Endometrial microvascular endothelial cells (primary cell): ENCODE data around the gene CEMIP. TPM values are rescaled to one million over a fixed set of nuclear protein-coding genes. Genes with fewer than 3 reads are reported as not detected.
"Not testable (repeated sequence)": the region's sequence is repeated elsewhere in the genome, so short reads cannot be mapped to it uniquely, and the experiment has no call there.

Experiments used
- in situ Hi-C: cut with HindIII; loops from 2 replicates; pipeline ENCODE4 v1.10.0; 2017; ENCODE audit warnings: low sequenced_read_pairs, low pct_unique_long_range_greater_than_20kb; ENCODE audit errors: inconsistent ontology term
- total RNA-seq: library from RNA; depleted of rRNA; stranded (reverse); fragments of >200 nt; gene quantifications from one replicate; pipeline ENCODE4 v1.2.3, GENCODE V29; 2015; ENCODE audit errors: inconsistent ontology term

The CEMIP gene
- total RNA-seq, 1 donor from 2014 or later: 1.4 TPM

- in situ Hi-C loops: no loop called here
Observed at GRCh38 chr15:80755885-80756284, 23.3 kb upstream of the CEMIP start.

DNA sequence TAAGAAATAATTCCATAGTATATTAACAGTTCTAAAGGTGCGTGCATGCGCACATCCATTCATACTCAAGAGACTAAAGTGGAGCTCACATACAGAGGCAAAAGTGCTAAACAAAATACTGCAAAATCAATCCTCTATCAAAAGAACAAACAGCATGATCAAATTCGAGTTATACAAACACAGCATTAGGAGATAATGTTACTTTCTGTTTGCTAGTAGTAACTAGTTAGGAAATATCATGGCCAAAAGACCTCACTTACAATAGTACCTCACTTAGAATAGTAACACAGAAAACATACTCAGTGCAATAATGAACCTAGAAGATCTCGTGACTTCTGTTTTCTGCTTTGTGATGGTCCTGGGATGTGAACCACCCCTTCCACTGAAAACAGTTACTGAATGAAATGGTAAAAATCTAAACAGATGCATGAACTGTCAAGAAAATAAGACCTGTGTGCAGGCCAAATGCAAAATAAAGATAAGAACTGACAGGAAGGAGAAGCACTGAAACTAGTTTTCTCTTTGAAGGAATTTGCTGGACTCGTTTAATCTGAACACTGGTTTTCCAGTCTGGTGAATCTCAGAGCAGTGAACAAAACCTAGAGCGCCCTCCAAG lies 20.9 kb upstream of the CEMIP start:
- in situ Hi-C loops: no loop called here

DNA sequence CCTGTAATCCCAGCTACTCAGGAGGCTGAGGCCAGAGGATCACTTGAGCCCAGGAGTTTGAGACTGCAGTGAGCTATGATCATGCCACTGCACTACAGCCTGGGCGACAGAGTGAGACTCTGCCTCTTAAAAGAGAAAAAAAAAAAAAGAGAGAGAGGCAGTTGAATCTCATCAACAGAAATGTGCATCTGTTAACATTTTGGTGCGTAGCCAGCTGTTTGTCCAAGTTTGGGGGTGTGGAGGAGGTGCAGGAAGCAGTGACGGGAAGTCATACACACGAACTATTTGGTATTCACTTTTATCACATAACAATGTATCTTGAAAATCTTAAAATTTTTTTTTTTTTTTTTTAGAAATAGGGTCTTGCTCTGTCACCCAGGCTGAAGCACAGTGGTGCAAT lies 18.2 kb upstream of the CEMIP start:
- in situ Hi-C loops: no loop called here

DNA sequence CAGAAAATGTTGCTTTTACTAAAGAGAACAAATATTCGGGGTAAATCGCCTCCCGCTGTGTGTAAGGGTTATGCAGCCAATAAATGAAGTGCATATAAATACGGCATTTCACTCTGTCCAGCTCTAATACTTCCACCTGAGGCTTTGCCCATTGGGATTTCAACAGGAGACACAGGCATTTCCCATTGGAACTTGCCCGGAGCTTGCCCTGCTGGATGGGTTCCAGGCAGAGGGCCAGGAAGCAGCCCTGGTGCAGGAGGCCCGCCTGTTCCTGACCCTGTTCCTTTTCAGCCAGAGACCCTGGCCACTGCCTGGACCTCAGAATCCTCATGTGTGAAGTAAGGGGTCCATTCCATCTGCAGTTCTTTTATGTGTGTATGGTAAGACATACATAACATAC lies 17.4 kb upstream of the CEMIP start:
- in situ Hi-C loops: no loop called here

GRCh38 chr15:80763235-80763634 lies 15.9 kb upstream of the CEMIP start:
- in situ Hi-C loops: not testable (repeated sequence)

DNA sequence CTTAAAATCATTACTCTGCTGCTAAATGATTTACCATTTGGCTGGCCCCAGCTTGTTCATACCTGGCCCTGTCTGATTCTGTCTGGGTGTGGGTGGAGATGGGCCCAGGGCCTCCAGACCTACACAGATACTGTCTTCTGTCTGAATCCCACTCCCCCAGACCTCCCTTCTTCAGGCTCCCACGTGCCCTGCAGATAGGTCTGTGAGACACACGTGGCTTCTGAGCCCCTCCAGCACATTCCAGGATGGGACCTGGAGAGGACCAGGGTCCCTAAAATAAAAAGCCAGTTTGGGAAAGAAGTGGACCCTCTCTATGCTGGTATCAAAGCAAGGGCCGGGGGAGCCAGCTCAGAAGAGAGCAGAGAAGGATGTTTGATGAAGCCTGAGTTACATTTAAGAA lies 14.6 kb upstream of the CEMIP start:
- in situ Hi-C loops: no loop called here

DNA sequence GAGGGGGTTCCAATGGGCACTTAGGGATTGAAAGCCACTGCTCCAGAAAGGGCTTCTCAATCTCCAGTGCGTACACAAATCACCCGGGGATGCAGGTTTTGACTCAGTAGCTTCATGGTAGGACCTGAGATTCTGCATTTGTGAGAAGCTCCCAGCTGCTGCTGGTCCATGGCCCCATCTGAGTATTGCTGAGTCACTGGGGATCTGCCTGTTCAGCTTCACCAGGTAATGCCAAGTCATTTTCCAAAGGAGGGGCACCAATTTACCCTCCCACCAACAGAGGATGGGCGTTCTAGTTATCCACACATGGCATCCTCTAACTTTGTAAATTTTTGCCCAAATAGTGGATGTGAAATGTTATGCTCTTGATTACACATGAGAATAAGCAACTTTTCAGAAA lies 12.9 kb upstream of the CEMIP start:
- in situ Hi-C loops: no loop called here

DNA sequence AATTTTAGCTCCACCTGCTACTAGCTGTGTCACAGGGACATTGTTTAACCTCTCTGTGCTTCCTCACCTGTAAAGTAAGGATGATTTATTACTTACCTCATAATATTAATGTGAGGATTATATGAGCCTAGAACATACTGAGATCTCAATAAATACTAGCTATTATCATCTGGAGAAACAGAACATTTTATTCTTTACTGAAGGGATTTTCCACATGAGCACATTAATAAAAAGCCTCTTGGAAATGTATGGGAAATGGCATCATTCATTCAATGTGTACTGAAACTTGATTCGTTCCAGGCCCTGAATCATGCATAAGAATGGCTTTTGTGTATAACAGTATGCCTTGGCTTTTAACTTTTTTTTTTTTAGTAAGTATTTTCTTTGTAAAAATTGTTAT lies 11.0 kb upstream of the CEMIP start:
- in situ Hi-C loops: no loop called here

GRCh38 chr15:80769153-80769828 lies 9.9 kb upstream of the CEMIP start:
- in situ Hi-C loops: no loop called here

DNA sequence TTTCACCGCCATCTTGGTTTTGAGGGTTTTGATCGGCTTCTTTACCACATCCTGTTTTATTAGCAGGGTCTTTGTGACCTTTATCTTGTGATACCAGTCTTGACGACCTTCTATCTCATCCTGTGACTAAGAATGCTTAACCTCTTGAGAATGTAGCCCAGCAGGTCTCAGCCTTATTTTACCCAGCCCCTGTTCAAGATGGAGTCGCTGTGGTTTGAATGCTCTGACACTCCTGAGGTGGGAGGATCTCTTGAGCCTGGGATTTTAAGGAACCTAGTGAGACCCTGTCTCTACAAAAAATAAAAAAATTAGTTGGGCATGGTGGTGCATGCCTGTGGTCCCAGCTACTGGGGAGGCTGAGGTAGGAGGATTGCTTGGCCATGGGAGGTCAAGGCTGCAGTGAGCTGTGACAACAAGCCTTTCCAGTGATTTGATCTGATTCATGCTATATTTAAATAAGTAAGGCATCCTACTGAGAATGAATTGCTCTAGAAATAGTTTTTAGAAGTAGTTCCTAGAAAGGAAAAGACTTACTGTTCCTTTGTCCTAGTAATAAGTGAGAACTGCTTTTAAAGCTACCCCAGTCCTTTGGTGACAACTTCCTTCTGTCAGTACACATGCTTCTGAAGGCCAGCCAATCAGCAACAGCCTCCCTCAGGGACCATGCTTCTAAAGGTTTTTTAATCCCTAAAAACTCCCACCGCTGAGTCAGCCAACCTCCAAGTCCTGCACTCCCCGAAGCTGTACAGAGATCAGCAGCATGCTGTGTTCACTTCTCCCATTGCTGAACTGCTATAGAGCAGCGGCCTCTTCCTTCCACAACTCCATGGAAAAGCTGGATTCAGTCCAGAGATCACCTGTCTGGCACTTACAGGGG lies 9.1 kb upstream of the CEMIP start:
- in situ Hi-C loops: no loop called here

DNA sequence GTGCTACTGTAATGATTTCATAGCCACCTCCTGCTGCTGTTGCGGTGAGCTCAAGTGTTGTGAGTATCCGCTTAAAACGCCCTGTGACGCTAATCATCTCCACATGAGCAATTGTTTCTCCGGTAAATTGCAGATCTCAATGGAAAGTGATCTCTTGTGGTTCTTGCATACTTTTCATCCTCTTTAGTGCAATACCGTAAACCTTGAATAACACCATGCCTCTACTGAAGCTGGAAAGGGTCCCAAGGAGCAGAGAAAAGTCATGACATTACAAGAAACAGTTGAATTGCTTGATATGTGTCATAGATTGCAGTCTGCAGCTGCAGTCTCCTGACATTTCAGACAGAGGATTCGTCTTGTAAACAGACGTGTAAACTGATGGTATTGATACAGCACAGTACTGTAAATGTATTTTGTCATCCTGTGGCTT lies 6.0 kb upstream of the CEMIP start:
- in situ Hi-C loops: no loop called here

GRCh38 chr15:80773792-80774352 lies 5.3 kb upstream of the CEMIP start:
- in situ Hi-C loops: no loop called here

DNA sequence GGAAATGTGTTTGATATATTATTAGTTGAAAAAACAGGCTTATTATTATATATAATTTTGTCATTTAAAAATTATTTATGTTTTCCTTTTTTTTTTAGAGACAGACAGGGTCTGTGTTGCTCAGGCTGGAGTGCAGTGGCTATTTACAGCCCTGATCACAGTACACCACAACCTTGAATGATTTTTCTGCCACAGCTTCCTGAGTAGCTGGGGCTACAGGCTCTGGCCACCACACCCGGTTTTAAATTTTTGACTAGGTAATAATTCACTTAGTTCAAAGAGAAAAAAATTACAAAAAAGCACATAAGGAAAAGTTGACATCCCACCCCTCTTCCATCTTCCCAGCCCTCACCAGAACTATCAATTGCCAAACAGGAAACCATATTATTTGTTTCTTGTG lies 4.7 kb upstream of the CEMIP start:
- in situ Hi-C loops: no loop called here

DNA sequence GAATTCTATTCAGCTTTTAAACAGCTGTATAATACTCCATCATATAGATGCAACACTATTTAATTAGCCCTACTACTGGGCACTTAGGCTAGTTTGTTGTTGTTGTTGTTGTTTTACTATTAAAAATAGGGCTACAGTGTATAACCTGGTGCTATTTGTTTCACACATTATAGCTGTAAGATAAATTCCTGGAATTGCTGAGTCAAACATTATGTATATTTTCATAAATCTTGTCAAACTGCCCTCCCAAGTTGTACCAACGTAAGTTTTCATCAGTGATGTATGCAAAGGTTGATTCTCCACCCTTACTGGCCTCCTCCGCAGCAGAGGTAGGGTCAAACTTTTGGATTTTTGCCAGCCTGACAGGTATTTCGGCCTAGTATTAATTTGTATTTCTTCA lies 3.8 kb upstream of the CEMIP start:
- in situ Hi-C loops: no loop called here

GRCh38 chr15:80776420-80777045 lies 2.6 kb upstream of the CEMIP start:
- in situ Hi-C loops: no loop called here

GRCh38 chr15:80777137-80777536 lies 2.0 kb upstream of the CEMIP start:
- in situ Hi-C loops: no loop called here

- in situ Hi-C loops: no loop called here
Observed at GRCh38 chr15:80777826-80778620, 1.1 kb upstream of the CEMIP start.

GRCh38 chr15:80778621-80778963 lies 578 bp upstream of the CEMIP start:
- in situ Hi-C loops: no loop called here
